RPMI7951 (cell line): ENCODE measurements around the gene CKLF. TPM values are rescaled to one million over a fixed set of nuclear protein-coding genes. Genes with fewer than 3 reads are reported as not detected.
"Not testable (repeated sequence)": the region's sequence is repeated elsewhere in the genome, so short reads cannot be mapped to it uniquely, and the experiment has no call there.

Experiments
- DNase-seq: peaks from one replicate; pipeline ENCODE4 v3.0.0-alpha.2; 2012; ENCODE audit warnings: low read depth
- total RNA-seq: library from RNA; depleted of rRNA; stranded (reverse); fragments of >200 nt; shearing (Covaris generic); gene quantifications from 2 replicates; pipeline ENCODE4 v1.2.3, GENCODE V29; 2014

The CKLF gene
- total RNA-seq, 1 experiment from 2014 or later: 334 TPM

DNA sequence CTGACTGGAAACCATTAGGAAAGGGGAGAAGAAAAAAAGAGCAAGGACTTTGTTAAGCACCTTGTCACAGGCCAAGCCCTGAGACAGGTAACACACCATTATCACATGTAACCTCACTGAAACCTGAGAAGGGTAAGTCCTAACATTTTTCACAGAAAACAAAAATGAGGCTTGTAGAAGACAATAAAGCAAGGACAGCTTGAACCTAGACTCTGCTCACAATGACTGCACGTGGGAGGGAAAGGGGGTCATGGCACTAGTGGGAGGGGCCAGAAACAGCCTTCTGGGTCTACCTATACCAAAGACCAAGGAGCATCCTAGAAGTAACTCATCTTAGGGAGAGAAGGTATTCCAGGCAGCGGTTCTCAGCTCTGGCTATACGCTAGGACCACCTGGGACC, 10.0 kb upstream of the CKLF start:
- no peak for DNase-seq

DNA sequence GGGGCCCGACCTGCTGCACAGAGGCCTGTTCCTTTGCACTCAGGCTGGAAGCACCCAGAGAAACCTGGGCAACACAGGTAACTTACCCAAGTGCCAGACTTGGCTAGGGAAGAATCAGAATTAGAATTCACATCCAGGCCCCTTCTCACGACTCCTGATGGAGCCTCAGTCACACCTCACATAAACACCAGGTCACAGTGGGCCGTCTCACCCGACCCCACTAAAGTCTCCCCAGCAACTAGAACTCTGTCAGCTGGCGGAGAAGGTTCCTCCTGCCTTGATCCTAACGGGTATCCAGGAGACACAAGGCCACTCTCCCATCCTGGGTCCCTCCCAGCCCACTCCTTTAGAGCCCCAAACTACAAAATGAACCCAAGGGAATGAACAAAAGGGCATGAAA, 8.8 kb upstream of the CKLF start:
- no peak for DNase-seq

DNA sequence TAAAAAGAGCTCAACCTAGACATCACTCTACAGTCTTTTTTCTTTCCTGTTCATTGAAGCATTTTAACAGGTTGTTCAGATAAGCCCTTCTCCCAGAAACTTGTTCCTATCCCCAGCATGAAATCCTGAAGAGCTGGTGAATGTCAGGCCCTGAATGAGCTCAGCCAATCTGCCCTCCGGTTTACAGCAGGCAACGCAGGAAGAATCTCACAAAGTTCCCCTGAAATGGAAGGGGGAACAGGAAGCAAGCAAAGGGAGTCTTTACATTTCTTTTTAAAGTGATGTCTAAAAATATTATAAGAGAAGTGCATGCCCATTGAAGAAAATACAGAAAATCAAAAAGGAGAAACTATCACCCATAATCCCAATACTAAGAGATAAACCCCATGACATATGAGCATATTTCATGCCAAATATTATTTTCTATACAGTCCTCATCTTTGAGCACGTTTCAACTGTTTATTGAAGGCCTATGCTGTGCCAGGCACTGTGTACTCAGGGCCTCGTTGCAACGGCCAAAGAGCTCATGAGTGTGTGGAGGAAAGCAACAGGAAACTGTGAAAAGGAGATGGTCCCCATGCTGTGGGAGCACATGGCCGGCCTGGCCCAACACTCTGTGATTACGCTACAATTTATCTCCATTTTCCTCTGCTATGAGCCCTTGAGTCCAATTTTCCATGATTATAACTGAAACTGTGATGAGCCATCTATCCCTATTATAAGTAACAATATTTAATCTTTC, 8.2 kb upstream of the CKLF start:
- DNase-seq: no peak

GRCh38 chr16:66547101-66547989, 5.0 kb upstream of the CKLF start:
- DNase-seq: no peak

DNA sequence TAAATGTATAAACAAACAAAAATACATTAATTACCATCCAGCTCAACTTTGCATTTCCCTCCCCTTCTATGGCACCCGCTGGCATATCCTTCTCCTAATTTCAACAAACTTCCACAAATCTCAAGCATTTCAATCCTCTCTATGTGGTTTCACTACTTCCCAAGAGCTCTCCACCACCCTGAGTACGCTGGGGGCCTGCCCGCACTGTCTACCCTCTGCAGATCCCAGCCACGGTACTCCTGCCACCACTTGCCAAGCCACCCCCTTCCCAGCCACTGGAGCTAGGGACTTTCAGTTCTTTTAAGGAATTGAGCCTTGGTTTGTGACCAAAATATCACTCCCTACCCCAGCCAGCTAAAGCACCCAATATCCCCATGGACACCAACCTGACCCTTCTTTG, 4.3 kb upstream of the CKLF start:
- no peak for DNase-seq

- DNase-seq: no peak
These were observed 3.5 kb upstream of the CKLF start for GRCh38 chr16:66548868-66549267.

DNA sequence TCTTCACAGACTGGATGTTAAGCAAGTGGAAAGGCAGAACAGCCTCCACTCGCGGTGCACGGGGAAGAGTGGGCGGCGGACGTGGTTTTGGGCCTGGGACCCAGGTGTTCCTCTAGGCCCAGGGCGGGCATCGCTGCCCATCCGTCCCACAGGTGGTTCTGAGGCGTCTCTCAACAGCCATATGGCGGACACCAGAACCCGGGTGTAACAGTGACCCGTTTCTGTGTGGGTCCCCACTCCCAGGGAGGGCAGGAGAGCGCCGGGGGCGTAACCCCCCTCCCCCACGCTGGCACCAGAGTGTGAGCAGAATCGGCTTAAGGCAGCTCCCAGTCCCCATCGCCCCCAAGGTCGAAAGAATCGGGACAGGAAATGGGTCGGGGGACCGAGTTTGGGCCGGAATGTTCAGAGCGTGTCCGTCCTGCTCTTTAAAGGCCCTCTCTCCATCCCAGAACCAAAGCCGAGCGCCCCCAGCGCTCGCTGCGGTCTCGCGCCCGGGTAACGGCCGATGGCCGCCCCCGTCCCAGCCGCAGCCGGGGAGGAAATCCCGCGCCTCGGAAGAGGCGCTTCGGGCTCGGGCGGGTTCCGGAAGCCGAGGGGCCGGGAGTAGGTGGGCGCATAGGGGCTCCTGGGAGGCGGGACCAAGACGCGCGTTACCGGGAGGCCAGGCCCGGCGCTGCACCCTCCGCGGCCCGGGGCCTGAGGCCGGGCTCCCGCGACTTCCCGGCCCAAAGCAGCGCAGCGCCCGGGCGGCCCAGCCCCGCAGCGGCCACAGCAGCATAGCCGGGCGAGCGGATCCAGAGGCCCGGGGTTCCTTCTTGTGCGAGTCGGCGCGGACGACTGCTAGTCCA, 2.9 kb upstream of the CKLF start, which contains the start of gene TK2:
Gene TK2, minus strand, starts transcription at position 839 of the 848 bp plus-strand sequence. Its CDS starts 61 bp downstream, at position 778.
- no peak for DNase-seq

- DNase-seq: peak; percentile 48
These were observed 1.0 kb upstream of the CKLF start for GRCh38 chr16:66551348-66551759.

- DNase-seq: no peak
These were observed 539 bp upstream of the CKLF start for GRCh38 chr16:66551788-66552285.

GRCh38 chr16:66553223-66553622, 847 bp downstream of the CKLF start:
- peak; percentile 53 for DNase-seq

DNA sequence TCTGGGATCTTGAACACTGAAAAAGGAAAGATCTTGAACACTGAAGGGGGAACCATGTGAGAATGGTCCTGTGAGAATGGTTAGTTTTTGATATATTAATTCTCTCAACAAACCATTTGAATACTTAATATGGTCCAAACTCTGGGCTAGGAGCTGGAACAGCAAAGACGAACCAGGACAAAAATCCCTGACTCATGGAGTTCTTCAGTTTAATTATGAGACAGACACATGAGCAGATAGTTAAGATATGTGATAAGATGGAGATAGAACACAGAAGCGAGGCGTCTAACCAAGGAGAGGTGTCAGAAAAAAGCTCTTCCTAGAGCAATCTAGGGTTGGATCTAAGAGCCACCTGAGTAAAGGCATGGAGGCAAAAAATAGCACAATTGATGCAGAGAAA, 1.6 kb downstream of the CKLF start:
- DNase-seq: no peak

- no peak for DNase-seq
These were observed 2.1 kb downstream of the CKLF start for GRCh38 chr16:66554495-66554894.

DNA sequence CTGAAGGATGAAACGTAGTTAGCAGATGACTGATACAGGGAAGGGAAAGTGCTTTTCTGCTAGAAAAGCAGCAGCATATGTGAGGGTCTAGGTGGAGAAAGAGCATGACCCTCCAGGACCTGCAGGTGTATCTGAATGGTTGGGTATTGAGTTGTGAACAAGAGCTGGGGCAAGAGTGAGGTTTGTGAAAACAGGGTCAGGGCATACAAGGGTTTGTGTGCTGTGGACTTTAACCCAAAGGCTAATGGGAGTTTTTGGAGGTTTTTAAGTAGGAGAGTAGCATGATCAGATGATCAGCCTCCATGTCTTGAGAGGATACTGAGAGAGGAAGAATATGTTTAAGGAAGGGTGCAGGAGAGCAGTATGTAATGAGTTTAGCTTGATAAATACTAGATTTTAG, 7.7 kb downstream of the CKLF start:
- no peak for DNase-seq

GRCh38 chr16:66561381-66562080, 9.2 kb downstream of the CKLF start:
- DNase-seq: no peak

DNA sequence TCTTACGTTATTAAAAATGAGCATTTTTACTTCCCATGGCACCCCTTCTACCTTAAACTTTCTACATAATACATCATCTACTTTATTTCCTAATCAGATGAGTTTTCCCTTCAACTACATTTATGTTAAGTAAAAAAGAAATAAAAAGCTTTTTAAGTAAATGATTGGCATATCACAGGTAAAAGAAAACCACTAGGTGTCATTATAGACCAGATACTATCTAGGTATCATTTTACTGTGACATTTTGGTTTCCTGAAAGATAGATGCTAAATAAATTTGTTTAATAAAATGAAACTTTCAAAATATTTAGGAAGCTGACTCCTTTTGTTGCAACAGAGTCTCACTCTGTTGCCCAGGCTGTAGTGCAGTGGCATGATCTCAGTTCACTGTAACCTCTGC, 10.0 kb downstream of the CKLF start:
- no peak for DNase-seq

- no peak for DNase-seq
These were observed 10.6 kb downstream of the CKLF start for GRCh38 chr16:66562986-66563385.

DNA sequence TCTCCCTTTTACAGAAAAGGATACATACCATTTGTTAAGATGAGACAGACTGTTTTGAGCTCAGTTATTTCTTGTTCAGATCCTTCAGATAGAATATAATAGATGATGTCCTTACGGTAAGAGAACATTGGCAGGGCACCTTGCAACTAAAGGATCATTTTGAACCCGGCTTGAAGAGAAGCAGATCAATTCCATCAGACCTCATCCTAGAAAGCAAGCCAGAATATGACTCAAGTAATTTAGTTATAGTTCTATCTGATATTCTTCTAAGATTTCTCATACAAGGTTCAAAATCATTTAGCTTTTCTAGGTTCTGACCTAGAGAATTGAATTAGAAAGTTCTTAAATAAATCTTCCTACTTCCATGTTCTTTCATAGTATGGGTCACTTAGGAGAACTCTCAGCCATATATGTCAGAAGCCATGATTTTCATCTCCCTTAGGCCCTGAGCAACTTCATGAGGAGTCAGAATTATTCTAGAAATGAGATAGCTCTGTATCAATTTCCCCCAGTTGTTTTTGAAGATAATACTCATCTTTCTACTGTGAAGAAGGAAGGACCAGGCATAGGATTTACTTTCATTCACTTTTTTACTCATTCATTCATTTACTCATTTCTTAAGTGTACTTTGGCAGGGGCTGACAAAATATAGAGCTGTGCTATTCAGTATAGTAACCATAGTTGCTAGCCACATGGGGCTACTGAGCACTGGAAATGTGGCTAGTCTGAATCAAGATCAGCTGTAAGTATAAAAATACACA, 11.4 kb downstream of the CKLF start:
- no peak for DNase-seq

- DNase-seq: no peak
These were observed 13.9 kb downstream of the CKLF start, which contains the start of gene CMTM1 for GRCh38 chr16:66566051-66566901. TSS of gene CMTM1 (plus strand) at chr16:66566439. CDS start at chr16:66566514, 75 bp downstream.

GRCh38 chr16:66567270-66567669, 14.9 kb downstream of the CKLF start:
- not testable (repeated sequence) for DNase-seq
